Lower lobe of right lung (tissue), 2 donors: ENCODE results near the gene PRSS50. TPM values are rescaled to one million over a fixed set of nuclear protein-coding genes. Genes with fewer than 3 reads are reported as not detected.
A peak's percentile ranks its signal among the peaks of the same experiment; 100 is the strongest.

Experiments
- ATAC-seq, 2 donors: fragments of 200-7000 bp; cut with Tn5 transposase; one replicate each; pipeline ENCODE4 v1.9.1; 2020 to 2022; ENCODE audit warnings: mild to moderate bottlenecking in 2 of 2, moderate library complexity in 2 of 2
- DNase-seq: peaks from one replicate; pipeline ENCODE4 v3.0.0-alpha.2; 2020
- H3K27ac ChIP-seq: fragments of 200-600 bp; one replicate; pipeline ENCODE4 v1.8.0; 2022
- H3K27me3 ChIP-seq: fragments of 200-600 bp; one replicate; pipeline ENCODE4 v1.8.0; 2022; ENCODE audit warnings: low read depth
- H3K36me3 ChIP-seq: fragments of 200-600 bp; one replicate; pipeline ENCODE4 v1.8.0; 2022; ENCODE audit warnings: mild to moderate bottlenecking
- H3K4me1 ChIP-seq: fragments of 200-600 bp; one replicate; pipeline ENCODE4 v1.8.0; 2022
- H3K4me3 ChIP-seq: fragments of 200-600 bp; one replicate; pipeline ENCODE4 v1.8.0; 2022; ENCODE audit warnings: mild to moderate bottlenecking
- H3K9me3 ChIP-seq: fragments of 200-600 bp; one replicate; pipeline ENCODE4 v1.8.0; 2022
- CTCF ChIP-seq: fragments of 200-600 bp; IDR thresholded peaks from one replicate; pipeline ENCODE4 v1.8.0; 2022; ENCODE audit warnings: antibody characterized with exemption, mild to moderate bottlenecking
- intact Hi-C: fragments of 100-400 bp; cut with DNase I; formaldehyde crosslinking; loops from one replicate; pipeline ENCODE4 v1.11.0; 2022
- total RNA-seq: library from RNA; stranded (reverse); fragmentation: NEBNext Ultra II Directional; extraction: Animal tissue kit (Norgen Biotek cat#: 25700); gene quantifications from one replicate; pipeline ENCODE4 v1.2.1, GENCODE V29; 2021
- donor health status: DM: no; HTN: yes; CAD: no; lungs with severe emphysema.

The PRSS50 gene
- total RNA-seq, 1 donor from 2014 or later, result 0.41 TPM

- intact Hi-C loops, result no loop called here
- peaks cover 7% of the 10 kb centered on the region for H3K27me3 ChIP-seq
- H3K4me1 ChIP-seq, result no peaks in the 10 kb centered on the region
- ATAC-seq (no peak), DNase-seq (no peak)
- H3K9me3 ChIP-seq, result no peaks in the 10 kb centered on the region
- no peak overlapping the region for H3K4me3 ChIP-seq
- H3K27ac ChIP-seq, result no peak overlapping the region
- no peaks in the 10 kb centered on the region for H3K36me3 ChIP-seq
- TF ChIP-seq CTCF, result no peak
Measured at GRCh38 chr3:46716461-46717441, 918 bp downstream of the PRSS50 start.

DNA sequence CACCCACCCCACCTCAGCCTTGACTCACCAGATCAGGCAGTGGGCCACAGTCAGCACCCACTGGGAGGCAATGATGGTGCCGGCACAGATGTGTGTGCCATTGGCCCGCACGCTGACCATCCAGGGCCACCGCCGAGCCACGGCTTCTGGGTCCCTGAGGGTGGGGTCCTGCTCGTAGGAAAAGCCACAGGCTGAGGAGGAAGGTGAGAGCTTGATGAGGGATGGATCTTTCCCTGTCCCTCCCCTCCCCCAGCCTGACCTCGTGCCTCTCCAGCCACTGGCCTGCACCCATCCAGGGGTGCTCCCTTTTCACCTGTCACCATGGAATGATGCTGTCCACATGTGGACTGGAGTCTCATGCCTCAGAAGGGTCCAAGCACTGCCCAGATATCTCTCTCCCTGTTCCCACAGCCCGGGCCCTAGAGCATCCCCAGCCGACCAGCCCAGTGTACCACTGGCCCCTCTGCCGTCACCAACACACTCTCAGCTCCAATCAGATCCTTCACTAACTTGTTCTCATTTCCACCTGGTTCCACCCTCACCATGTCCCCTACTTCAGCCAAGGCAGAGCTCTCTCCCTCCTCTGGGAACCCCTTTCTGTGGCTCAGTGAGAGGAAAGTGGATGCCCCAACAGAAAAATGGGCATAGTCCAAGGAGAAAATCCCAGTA, 2.0 kb downstream of the PRSS50 start:
- intact Hi-C loops, result no loop called here

DNA sequence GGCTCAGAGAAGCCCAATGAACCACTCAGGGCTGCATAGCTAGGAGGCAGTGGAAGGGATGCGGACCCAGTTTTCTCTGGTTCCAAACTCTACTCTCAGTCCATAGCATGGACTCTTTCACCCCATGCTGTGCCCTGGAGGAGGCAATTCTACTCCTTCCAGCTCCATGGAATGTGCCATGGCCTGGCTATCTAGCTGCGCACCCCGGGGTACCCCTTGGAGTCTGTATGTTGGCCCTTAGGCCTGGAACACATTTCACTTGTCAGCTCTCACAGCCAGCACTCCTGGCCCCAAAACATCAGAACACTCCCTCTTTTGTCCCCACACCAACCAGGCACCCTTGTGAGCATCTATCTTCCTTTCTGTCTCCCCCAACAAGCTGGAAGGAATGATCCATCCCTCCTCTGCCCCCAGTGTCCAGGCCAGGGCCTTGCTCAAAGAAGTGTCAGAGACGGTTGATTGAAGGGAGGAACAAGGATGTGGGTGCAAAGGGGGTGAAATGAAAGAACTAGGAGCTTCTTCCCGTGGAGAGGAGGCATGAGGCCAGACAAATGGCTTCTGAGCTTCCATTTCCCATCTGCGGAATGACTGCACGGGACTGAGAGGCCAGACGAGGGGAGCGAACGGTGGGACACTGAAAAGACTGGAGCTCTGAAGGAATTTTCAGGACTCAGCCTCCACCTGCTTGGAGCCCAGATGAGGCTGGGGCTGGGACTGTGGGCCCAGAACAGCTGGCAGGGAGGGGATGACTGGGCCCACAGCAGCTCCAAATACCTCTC, 2.8 kb downstream of the PRSS50 start:
- DNase-seq, result no peak
- TF ChIP-seq CTCF, result no peak
- Histone ChIP-seq H3K36me3 (no peaks in the 10 kb centered on the region), H3K4me1 (no peaks in the 10 kb centered on the region), H3K27ac (no peak overlapping the region), H3K9me3 (no peaks in the 10 kb centered on the region), H3K4me3 (no peak overlapping the region), H3K27me3 (peaks cover 5% of the 10 kb centered on the region)
- no peak for ATAC-seq
- intact Hi-C loops, result no loop called here

More for the DNA sequence above, 2.0 kb downstream of the PRSS50 start:
- H3K27me3 ChIP-seq, result peaks cover 7% of the 10 kb centered on the region
- no peak for ATAC-seq
- H3K27ac ChIP-seq, result no peak overlapping the region
- no peaks in the 10 kb centered on the region for H3K4me1 ChIP-seq
- DNase-seq, result no peak
- H3K4me3 ChIP-seq, result no peak overlapping the region
- no peaks in the 10 kb centered on the region for H3K9me3 ChIP-seq
- TF ChIP-seq CTCF, result no peak
- H3K36me3 ChIP-seq, result no peaks in the 10 kb centered on the region

- no peak for DNase-seq
- no peak for TF ChIP-seq CTCF
- H3K27ac ChIP-seq, result no peak overlapping the region
- intact Hi-C loops, result no loop called here
- ATAC-seq, result peak; percentile 55 to 79
- no peaks in the 10 kb centered on the region for H3K4me1 ChIP-seq
- H3K9me3 ChIP-seq, result no peaks in the 10 kb centered on the region
- H3K36me3 ChIP-seq, result no peaks in the 10 kb centered on the region
- H3K4me3 ChIP-seq, result no peak overlapping the region
- H3K27me3 ChIP-seq, result no peaks in the 10 kb centered on the region
Measured at GRCh38 chr3:46713898-46714552, 3.6 kb downstream of the PRSS50 start.
